GM19372 (cell line): ENCODE data around the gene AOAH.
"Not testable (repeated sequence)": the region's sequence is repeated elsewhere in the genome, so short reads cannot be mapped to it uniquely, and the experiment has no call there.

Experiments
- ATAC-seq: cut with Tn5 transposase; IDR thresholded peaks from one replicate; pipeline ENCODE4 v1.9.1; 2021; ENCODE audit warnings: mild to moderate bottlenecking, low read depth, moderate library complexity; ENCODE audit not compliant: unreplicated experiment

The AOAH gene

DNA sequence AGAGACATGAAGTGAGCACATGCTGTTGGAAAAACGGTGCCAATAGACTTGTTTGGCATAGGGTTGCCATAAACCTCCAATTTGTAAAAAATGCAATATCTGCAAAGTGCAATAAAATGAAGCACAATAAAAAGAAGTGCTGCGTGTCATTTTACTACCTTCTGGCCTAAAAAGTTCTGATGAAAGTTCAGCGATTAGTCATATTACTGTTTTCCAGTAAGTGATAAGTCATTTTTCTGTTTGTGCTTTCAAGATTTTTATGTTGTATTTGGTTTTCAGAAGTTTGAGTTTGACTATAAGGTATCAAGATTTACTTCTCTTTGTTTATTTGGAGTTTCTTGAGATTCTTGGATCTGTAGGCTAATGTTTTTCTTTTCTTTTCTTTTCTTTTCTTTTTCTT is 16.8 kb downstream of the AOAH start:
- ATAC-seq: no peak

DNA sequence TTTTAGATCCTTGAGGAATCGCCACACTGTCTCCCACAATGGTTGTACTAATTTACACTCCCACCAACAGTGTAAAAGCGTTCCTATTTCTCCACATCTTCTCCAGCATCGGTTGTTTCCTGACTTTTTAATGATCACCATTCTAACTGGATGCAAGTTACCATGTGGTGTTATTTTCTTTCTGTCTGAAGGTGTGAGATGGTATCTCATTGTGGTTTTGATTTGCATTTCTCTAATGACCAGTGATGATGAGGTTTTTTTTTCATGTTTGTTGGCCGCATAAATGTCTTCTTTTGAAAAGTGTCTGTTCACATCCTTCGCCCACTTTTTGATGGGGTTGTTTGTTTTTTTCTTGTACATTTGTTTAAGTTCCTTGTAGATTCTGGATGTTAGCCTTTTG is 20.4 kb downstream of the AOAH start:
- ATAC-seq: not testable (repeated sequence)

DNA sequence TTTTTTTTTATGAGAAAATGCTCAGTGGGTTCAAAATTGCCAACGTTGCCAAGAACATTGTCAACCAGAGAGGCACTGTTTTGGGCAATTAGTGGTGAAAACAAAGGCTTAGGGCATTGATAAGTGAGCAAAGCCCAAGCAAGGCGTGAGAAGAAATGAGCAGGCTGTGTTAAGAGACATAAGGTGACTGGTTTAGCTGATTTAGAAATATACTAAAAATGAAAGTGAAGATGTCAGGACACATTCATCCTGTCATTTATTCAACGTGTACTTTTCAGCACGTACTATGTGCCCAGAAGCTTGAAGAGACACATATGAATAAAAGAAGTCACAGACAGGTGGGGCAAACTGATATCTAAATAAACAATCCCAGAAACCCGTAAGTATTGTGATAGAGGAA is 31.8 kb downstream of the AOAH start:
- ATAC-seq: no peak

DNA sequence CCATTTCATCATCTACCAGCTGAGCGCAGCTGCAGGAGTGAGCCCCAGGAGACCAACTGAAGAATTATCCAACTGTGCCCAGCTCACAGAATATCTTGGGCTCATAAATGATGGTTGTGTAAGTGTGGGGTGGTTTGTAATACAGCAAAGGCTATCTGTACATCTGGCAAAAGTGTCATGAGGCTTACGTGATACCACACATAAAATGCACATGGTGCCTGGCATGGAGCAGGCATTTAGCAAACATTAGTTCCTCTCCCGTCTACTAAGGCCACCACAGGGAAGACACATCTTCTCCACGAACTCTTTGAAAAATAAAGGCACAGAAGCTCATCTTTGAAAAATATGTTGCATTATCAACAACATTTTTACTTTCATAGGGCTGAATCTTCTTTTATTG is 32.3 kb downstream of the AOAH start:
- no peak for ATAC-seq

DNA sequence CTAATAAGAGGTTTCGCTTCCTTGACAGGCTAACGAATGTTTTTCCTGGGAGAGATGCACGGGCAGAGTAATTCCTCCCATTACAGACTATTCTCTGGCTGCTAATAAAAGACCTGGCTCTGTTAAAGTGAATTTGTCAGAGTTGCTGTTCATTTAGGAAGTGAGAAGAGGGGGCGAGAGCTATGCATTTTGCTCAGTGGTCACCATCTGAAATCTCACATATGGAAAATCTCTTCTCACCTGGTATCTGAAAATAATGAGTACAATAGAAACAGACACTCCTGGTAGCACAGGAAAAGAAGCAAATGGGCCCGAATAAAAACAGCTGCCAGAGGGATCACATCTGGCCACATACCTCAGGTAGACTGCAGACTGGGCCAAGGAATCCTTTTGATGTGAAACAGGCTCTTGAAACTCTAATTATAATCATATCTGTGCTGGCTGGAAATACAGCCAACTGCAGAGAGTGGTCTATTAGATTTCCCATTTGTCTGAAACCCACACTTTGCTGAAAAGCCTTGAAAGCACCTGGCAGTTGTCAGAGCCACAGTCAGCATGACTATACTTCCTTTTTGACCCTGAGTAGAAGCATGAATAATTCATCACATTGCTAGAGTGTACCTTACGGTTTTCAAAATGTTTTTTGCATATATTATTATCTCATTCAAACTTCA is 33.6 kb downstream of the AOAH start:
- ATAC-seq: peak; percentile 53

- ATAC-seq: peak; percentile 18
Observed at GRCh38 chr7:36690041-36690440, 34.3 kb downstream of the AOAH start.

DNA sequence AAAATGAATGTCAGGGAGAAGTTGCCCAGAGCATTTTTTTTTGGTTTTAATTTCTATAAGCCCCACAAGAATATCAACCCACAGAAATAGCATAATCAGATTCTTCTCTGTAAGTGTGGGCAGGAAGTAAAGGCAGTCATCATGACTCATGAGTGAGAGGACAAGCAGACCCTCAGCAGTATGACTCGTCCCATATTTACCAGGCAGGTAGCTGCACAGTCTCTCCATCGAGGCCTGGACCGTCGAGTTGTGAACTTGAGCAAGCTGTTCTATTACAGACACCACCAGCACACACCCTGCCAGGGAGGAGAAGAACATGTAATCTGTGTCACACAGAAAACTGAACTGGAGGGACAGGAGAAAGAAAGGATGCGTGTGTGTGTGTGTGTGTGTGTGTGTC is 37.8 kb downstream of the AOAH start:
- ATAC-seq: no peak

DNA sequence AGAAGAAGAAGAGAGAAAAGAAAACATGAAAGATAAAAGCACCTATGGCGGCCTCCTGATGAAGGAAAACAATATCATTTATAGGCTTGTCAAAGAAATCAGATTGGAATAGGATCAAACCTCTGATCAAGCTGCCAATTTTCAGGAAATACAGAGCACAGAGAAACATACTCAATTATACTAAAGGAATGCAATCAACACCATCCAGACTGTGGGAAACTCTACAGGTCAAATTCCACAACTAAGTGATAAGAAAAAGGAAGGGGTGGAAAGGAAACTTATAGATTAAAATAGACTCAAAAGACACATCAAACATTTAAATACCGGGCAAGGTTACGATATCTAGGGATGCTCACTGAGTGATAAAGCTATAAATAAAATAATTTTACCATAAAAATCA is 39.3 kb downstream of the AOAH start:
- ATAC-seq: no peak

GRCh38 chr7:36683695-36684357 is 40.5 kb downstream of the AOAH start:
- ATAC-seq: no peak

DNA sequence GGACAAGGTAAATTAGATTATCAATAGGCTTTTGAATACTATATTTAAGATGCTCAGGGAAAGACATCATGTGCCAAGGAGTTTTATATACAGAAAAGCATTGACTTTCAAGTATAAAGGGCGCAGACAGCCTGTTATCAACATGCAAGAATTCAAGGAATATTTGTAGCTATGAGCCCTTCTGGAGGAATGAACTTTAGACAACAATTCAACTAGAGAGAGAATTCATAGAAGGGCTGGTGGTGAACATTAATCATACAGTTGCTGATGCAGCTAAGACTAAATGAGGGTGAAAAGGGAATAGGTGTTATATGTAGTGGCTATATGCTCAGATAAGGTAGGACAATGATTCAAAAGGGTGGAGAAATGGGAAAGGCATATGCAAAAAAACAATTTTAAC is 41.2 kb downstream of the AOAH start:
- no peak for ATAC-seq

GRCh38 chr7:36682102-36682501 is 42.2 kb downstream of the AOAH start:
- ATAC-seq: no peak

GRCh38 chr7:36677769-36678437 is 46.4 kb downstream of the AOAH start:
- no peak for ATAC-seq

DNA sequence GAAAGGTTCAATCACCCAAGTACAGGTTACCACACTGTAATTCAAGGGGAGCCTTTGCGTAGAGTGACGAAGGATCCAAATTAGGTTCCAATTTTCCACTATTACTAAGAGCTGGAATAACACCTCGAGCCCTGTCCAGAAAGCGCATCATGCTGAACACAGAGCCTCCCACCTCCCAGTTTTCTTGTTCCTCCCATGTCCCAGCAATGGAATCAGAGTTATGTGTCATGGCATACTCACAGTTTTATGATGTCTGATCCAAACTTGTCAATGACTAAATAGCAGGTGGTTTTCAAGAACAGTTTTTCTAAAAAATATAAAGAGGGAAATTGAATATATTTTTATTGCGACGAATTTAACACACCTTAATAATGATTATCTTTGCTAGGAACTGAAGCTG is 50.6 kb downstream of the AOAH start:
- no peak for ATAC-seq

GRCh38 chr7:36671432-36671829 is 52.9 kb downstream of the AOAH start:
- ATAC-seq: no peak

DNA sequence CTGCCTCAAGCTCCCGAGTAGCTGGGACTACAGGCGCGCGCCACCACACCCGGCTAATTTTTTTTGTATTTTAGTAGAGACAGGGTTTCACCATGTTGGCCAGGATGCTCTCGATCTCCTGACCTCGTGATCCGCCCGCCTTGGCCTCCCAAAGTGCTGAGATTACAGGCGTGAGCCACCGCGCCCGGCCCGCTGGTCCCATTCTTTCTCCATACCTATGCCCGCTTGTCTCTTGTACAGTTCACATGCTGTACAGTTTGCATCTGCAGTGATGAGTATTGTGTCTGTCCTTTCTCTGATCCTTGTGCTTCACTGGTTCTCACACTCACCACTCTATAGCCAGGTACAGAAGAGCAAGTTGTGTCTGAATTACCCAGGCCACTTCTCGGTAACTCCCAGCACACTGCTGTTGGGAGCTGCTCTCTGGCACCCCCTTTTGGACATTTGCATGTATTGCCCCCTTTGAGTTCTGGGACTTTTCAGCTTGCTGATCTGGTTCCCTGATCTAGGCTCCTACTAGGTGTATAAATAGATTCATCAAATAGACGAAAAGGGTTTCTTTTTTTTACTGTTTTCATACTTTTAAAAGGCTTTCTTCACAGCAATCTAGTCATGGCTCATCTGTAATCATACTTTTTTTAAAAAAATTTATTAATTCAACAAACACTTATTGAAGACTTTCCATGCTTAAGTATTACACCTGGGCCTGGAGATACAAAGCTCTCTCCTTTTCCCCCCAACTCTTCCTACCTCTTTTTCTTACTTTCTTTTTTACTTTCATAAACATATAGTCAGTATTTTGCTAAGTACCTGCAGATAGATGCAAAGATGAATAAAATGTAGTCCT is 53.5 kb downstream of the AOAH start:
- peak; percentile 91 for ATAC-seq

DNA sequence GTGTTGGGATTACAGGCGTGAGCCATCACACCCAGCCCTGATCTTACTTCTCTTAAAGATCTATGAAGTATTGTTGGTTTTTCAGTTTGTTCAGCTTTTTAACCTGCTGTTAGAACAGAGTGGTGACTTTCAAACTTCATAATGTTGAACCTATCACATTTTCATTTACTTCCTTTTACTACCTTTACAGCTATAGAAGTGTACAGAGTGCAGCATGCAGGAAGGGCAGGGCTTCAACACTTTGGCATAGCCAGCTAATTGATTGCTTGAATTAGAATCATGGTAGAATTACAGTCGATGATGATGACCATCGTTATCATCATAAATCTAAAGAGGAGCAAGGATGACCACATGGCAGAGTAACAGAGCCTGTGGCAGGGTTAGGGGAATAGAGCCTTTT is 55.5 kb downstream of the AOAH start:
- ATAC-seq: no peak

- ATAC-seq: no peak
Observed at GRCh38 chr7:36668080-36668479, 56.2 kb downstream of the AOAH start.

DNA sequence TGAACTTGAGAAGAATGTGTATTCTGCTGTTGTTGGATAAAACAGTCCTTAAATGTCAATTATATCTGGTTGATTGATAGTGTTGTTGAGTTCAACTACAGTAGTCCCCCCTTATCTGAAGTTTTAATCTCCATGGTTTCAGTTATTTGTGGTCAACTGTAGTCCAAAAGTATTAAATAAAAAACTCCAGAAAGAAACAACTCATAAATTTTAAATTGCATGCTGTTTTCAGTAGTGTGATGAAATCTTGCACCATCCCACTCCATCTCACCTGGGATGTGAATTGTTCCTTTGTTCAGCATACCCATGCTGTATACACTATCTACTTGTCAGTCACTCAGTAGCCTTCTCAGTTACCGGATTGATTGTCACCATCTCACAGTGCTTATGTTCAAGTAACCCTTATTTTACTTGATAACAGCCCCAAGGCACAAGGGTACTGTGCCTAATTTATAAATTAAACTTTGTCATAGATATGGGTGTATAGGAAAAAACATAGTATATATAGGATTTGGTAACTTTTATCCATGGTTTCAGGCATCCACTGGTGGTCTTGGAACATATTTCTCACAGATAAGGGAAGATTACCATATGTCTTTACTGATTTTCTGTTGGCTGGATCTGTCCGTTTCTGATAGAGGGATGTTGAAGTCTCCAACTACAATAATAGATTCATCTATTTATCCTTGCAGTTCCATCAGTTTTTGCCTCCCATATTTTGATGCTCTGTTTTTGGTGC is 57.1 kb downstream of the AOAH start:
- ATAC-seq: no peak

GRCh38 chr7:36663481-36663880 is 60.8 kb downstream of the AOAH start:
- no peak for ATAC-seq

DNA sequence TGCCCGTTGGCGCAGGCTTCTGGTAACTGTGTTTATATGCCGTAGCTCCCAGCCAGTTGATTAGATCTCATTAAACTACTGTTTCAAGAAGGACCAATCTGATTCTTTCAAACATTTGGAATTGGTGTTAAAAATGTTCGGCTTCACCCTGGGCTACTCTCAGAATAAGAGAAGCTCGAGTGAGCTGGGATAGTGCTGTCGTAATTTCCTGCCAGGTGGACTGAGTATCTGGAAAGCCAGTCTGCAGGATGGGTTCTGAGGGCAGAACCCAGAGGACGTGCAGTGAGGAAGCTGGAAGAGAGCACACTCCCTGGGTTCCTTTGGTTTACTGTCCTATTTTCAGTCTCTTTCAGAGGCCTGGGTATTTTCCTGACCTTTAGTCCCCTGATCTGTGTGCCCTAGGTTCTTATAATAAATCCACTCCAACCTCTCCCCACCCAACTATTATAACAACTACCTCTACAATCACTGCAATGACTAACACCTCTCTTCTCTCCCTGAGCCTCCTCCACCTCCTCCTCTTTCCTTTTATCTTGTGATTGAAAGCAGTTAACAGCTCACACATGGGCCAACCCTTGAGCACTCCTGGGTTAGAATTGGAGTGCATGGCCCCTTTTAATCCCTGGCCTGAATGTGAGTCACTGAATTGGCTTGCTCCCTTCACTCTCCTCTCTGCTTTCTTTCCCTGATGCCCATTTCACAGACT is 63.0 kb downstream of the AOAH start:
- ATAC-seq: no peak
